NCI-H2081 (cell line): ENCODE data around the gene MIDN.

Source experiments
- DNase-seq, 2 experiments: peaks; one replicate each; lab custom pipeline; 2025; lab: John Stamatoyannopoulos, UW

MIDN gene

DNA sequence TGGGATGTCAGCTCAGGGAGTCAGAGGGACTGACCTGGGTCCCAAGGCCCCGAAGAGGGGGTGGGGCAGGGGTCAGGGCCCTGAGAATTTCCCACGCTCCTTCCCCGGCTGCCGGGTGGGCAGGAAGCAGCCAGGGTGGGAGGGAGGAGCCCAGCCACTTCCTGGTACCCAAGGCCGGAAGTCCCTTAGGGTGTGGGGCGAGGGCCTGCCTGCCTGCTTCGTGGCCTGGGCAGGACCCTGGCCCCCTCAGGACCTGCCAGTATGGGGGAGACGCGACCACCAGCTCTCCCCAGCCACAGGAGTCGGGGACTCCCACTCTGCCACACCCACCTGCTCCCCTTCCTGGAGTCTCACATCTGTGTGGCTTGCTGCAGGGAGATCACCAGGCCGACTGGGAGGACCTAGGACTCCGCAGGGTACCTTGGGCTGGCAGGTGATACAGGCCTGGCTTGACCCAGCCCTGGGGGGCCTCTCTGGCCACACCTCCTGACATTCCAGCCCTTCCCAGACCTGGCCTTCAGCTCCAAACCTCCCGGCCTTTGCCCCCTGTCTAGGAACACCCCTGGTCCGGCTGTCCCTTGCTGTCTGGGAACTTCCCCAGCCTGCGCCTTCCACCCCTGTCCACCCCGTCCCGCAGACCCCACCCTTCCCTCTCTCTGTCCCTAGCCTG lies 11.0 kb downstream of the MIDN start:
- DNase-seq: no peak

GRCh38 chr19:1259876-1260748 lies 11.7 kb downstream of the MIDN start:
- no peak for DNase-seq

DNA sequence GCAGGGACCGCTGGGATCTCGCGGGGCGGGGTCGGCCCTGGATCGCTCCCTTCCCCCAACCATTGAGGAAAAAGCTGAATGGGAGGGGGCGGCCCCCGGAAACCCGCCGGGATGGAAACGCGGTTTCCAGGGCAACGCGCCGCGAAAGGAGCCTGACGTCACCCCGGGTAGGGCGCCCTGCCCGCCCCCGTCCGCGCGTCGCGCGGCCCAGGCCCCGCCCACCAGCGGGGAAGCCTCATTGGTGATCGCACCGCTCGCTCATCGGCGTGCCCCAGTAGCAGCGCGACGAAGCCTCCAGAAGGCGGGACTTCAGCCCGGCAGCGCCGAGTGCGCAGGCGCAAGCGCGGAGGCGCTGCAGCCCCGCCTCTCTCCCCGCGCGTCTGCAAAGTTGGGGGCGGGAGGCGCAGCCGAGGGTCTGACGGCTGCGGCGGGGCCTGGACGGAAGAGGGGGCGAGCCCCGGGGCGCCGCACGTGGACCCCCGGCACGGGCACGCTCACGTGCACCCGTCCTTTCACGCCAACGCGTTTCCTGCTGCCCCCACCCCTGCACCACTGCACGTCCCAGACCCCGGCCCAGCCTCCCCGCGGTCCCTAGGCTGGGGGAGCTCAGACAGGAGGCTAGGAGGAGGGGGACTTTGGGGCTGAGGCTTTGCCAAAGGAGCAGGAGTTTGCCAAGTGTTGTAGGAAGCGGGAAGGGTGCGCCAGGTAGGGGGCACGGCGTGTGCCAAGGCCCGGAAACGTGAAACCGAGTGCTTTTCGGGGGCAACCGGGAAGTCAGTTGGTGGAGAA lies 12.6 kb downstream of the MIDN start:
- peak; percentile 95 to 96 for DNase-seq

GRCh38 chr19:1261538-1261797 lies 13.1 kb downstream of the MIDN start:
- no peak for DNase-seq

GRCh38 chr19:1261798-1262622 lies 13.6 kb downstream of the MIDN start:
- DNase-seq: no peak

DNA sequence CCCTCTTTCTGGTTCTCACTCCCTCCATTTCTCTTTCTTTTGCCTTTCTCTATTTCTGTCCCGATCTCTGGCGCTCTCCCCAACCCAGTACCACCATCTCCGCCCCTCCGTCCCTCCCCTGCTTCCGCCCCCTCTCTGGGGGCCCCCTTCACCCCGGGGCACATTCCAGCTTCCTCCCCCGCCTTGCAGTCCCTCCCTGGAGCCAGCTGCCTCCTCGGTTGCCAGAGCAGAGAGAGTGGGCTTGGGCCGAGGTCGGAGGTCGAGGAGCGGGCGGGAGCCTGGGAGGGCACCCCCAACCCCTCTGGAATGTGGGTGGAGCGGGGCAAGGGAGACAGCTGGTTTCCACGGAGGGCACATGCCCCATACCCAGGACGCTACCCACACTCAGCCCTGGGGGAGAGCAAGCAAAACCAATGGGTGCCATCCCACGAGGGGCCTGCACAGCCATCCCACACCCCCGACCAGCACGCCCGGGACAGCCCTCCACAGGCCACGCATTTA lies 14.3 kb downstream of the MIDN start:
- DNase-seq: no peak

- no peak for DNase-seq
Observed at GRCh38 chr19:1263188-1263587, 14.8 kb downstream of the MIDN start.

DNA sequence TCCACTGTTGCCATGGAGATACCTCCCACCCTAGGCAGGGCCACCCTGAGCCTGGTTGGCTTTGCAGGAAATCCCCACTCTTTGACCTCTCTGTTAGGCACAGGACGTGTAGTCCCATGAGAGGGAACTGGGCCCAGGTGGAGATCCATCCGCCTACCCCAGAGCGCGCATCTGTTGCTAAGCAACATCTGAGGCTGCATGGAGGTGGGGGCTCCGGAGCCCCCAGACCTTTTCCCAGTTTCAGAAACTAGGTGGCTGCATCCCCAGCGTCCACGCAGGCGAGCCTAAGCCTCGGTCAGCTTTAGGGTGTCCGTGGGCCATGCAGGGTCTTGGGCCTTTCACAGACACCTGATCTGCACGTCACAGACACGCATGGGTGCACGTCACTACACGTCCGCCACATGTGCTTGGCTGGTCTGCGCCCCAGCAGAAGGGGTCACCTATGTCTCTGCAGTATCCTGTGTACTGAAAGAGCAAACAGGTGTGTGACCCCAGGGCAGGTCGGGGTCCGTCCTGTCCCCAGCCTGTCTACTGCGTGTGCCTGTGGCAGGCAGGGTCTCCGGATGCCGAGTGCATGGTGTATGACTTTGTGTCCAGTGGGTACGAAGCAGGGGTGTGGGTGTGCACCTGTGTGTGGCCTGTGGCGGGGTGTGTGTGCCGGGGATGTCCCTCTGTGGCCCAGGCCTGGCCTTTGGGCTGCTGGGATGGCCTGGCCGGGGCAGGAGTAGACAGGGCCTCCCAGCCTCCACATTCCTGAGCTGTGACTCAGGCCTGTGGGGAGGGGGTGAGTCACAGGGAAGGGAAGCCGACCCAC lies 16.6 kb downstream of the MIDN start:
- DNase-seq: no peak

GRCh38 chr19:1265615-1266128 lies 17.3 kb downstream of the MIDN start:
- DNase-seq: peak in 1 of 2 experiments; percentile 54

GRCh38 chr19:1266129-1266915 lies 17.9 kb downstream of the MIDN start:
- DNase-seq: peak; percentile 87 to 89

DNA sequence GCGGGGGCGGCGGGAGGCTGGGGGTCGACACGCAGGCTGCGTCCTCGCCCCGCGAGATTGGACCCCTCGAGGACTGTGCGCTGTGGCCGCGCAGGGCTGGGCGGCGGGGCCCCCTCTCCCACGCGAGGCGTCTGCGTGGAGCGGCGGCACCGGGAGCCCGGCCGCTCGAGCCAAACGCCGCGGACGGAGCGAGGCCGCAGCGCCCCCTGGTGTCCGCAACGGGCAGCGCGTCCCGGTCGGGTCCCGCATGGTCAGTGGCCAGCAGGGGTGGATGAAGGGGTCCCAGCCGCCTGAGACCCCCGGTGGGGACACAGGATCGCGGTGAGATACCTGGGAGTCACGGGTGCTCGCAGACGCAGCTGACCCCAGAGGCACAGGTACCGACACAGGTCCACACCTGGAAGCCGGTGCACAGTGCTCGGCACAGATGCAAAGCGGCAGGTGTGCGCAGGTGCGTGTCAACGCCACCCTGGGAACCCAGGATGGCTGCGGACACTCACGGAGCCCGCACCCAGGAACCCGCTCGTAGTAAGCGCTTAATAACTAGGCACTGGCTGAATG lies 18.6 kb downstream of the MIDN start:
- DNase-seq: peak in 1 of 2 experiments; percentile 56

GRCh38 chr19:1267477-1268225 lies 19.3 kb downstream of the MIDN start:
- peak in 1 of 2 experiments; percentile 32 for DNase-seq

GRCh38 chr19:1268226-1269064 lies 20.1 kb downstream of the MIDN start:
- DNase-seq: no peak

- peak; percentile 97 to 98 for DNase-seq
Observed at GRCh38 chr19:1269065-1269477, 20.7 kb downstream of the MIDN start, which contains the start of gene CIRBP. Gene CIRBP (plus strand): TSS chr19:1269332. CDS start chr19:1270934, 1,602 bp downstream.

GRCh38 chr19:1269478-1270212 lies 21.3 kb downstream of the MIDN start:
- peak; percentile 79 to 88 for DNase-seq

GRCh38 chr19:1270213-1270853 lies 21.9 kb downstream of the MIDN start:
- DNase-seq: no peak
